Panc1 (cell line): ENCODE results near the gene CRYBG3. TPM values are rescaled to one million over a fixed set of nuclear protein-coding genes. Genes with fewer than 3 reads are reported as not detected.

Experiments used
- ATAC-seq: fragments of 200-7000 bp; cut with Tn5 transposase; 2 replicates; pipeline ENCODE4 v1.9.1; 2020; ENCODE audit warnings: mild to moderate bottlenecking, moderate library complexity
- BruUV-seq: library from RNA; stranded (reverse); fragments of 400-500 nt; replicated peaks from 2 replicates; lab custom pipeline; 2021; lab: Mats Ljungman, UMichigan
- CTCF ChIA-PET: fragments of 300-600 bp; sonication (Branson Sonifier 250); formaldehyde crosslinking; loops from one replicate; lab custom pipeline; 2022; ENCODE audit warnings: antibody characterized with exemption; lab: Charles Lee
- POLR2A ChIA-PET: fragments of 300-600 bp; sonication (Branson Sonifier 250); formaldehyde crosslinking; loops from one replicate; lab custom pipeline; 2022; ENCODE audit warnings: antibody characterized with exemption; lab: Charles Lee
- DNase-seq: peaks from one replicate; pipeline ENCODE4 v3.0.0-alpha.2; 2010; ENCODE audit warnings: low read depth, low spot score
- H3K27ac ChIP-seq: 2 replicates; pipeline ENCODE4 v1.5.1; 2011; ENCODE audit warnings: mild to moderate bottlenecking, low read length, inconsistent platforms
- H3K27me3 ChIP-seq: fragments of 200-500 bp; sonication (Bioruptor generic); 2 replicates; pipeline ENCODE4 v1.6.0; 2014; ENCODE audit warnings: low read length, inconsistent platforms; ENCODE audit not compliant: control insufficient read depth, insufficient read depth
- H3K36me3 ChIP-seq: fragments of 200-500 bp; sonication (Bioruptor generic); 2 replicates; pipeline ENCODE4 v1.5.1; 2014; ENCODE audit warnings: inconsistent platforms, mild to moderate bottlenecking, low read length, moderate library complexity; ENCODE audit not compliant: control insufficient read depth, insufficient read depth
- H3K4me1 ChIP-seq: 2 replicates; pipeline ENCODE4 v1.5.1; 2011; ENCODE audit warnings: inconsistent platforms, mild to moderate bottlenecking, low read length, moderate library complexity; ENCODE audit not compliant: control insufficient read depth, insufficient read depth
- H3K4me3 ChIP-seq, 2 experiments: 2 replicates each; pipeline ENCODE4 v1.5.1; 2011 to 2012; ENCODE audit warnings: low read depth in 2 of 2, low read length in 2 of 2, mild to moderate bottlenecking in 2 of 2, inconsistent platforms in 1 of 2, moderate library complexity in 1 of 2
- H3K9me3 ChIP-seq: fragments of 200-500 bp; sonication (Bioruptor generic); 2 replicates; pipeline ENCODE4 v1.5.1; 2014; ENCODE audit warnings: low read depth, mild to moderate bottlenecking, inconsistent platforms, low read length, moderate library complexity; ENCODE audit not compliant: control insufficient read depth, insufficient read depth
- CTCF ChIP-seq: fragments of 450-650 bp; IDR thresholded peaks from 2 replicates; pipeline ENCODE4 v1.5.1; 2017; ENCODE audit warnings: mild to moderate bottlenecking
- POLR2AphosphoS5 ChIP-seq: IDR thresholded peaks from 2 replicates; pipeline ENCODE4 v1.6.1; 2012; ENCODE audit warnings: mild to moderate bottlenecking, low read depth, low read length, moderate library complexity
- SIN3A ChIP-seq: IDR thresholded peaks from 2 replicates; pipeline ENCODE4 v1.6.1; 2012; ENCODE audit warnings: low read depth, mild to moderate bottlenecking, low read length, moderate library complexity, borderline replicate concordance; ENCODE audit not compliant: insufficient read depth
- TCF7L2 ChIP-seq: IDR thresholded peaks from 2 replicates; pipeline ENCODE4 v1.6.1; 2011; ENCODE audit warnings: mild to moderate bottlenecking, low read depth, low read length, inconsistent platforms
- in situ Hi-C: cut with HindIII; loops from 2 replicates; pipeline ENCODE4 v1.10.0; 2016; ENCODE audit warnings: low sequenced_read_pairs, low pct_unique_long_range_greater_than_20kb
- intact Hi-C: fragments of 100-400 bp; cut with micrococcal nuclease; formaldehyde crosslinking; loops from one replicate; pipeline ENCODE4 v1.10.0; 2022; ENCODE audit not compliant: unreplicated experiment
- total RNA-seq: library from RNA; stranded (reverse); gene quantifications from one replicate; pipeline ENCODE4 v1.2.1, GENCODE V29; 2021; ENCODE audit not compliant: unreplicated experiment
- TF ChIP-seq, protein P1 (sequence below), 2 experiments: IDR thresholded peaks; 2 replicates each; pipeline ENCODE4 v1.6.1; 2011 to 2012; ENCODE audit warnings: low read depth in 2 of 2, control low read depth in 1 of 2, low read length in 1 of 2, mild to moderate bottlenecking in 1 of 2, moderate library complexity in 1 of 2; ENCODE audit not compliant: insufficient read depth in 1 of 2

The CRYBG3 gene
- total RNA-seq, 1 experiment from 2014 or later: 24.6 TPM

GRCh38 chr3:97863031-97863430 lies 41.2 kb downstream of the CRYBG3 start:
- no peak for ATAC-seq
- intact Hi-C loops (no loop called here), in situ Hi-C loops (no loop called here)
- CTCF ChIA-PET: no interaction called here
- no peak overlapping the region for H3K27ac ChIP-seq
- no peaks in the 10 kb centered on the region for H3K4me1 ChIP-seq
- TF ChIP-seq TCF7L2: no peak
- no peak for TF ChIP-seq CTCF
- TF ChIP-seq, protein P1, sequence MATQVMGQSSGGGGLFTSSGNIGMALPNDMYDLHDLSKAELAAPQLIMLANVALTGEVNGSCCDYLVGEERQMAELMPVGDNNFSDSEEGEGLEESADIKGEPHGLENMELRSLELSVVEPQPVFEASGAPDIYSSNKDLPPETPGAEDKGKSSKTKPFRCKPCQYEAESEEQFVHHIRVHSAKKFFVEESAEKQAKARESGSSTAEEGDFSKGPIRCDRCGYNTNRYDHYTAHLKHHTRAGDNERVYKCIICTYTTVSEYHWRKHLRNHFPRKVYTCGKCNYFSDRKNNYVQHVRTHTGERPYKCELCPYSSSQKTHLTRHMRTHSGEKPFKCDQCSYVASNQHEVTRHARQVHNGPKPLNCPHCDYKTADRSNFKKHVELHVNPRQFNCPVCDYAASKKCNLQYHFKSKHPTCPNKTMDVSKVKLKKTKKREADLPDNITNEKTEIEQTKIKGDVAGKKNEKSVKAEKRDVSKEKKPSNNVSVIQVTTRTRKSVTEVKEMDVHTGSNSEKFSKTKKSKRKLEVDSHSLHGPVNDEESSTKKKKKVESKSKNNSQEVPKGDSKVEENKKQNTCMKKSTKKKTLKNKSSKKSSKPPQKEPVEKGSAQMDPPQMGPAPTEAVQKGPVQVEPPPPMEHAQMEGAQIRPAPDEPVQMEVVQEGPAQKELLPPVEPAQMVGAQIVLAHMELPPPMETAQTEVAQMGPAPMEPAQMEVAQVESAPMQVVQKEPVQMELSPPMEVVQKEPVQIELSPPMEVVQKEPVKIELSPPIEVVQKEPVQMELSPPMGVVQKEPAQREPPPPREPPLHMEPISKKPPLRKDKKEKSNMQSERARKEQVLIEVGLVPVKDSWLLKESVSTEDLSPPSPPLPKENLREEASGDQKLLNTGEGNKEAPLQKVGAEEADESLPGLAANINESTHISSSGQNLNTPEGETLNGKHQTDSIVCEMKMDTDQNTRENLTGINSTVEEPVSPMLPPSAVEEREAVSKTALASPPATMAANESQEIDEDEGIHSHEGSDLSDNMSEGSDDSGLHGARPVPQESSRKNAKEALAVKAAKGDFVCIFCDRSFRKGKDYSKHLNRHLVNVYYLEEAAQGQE (IDR thresholded peaks at IDR 0.05; ENCODE audit: insufficient read depth in 1 of 2, low read depth in 2 of 2, low read length in 1 of 2): no peak
- no peak for TF ChIP-seq SIN3A
- no peak for TF ChIP-seq POLR2AphosphoS5
- no peak overlapping the region for H3K4me3 ChIP-seq
- H3K27me3 ChIP-seq: no peaks in the 10 kb centered on the region
- no peak for DNase-seq
- POLR2A ChIA-PET: no interaction called here
- no TSS peak for BruUV-seq
- H3K9me3 ChIP-seq: no peaks in the 10 kb centered on the region
- no peaks in the 10 kb centered on the region for H3K36me3 ChIP-seq

- CTCF ChIA-PET: no interaction called here
- no peak overlapping the region for H3K27ac ChIP-seq
- H3K9me3 ChIP-seq: no peaks in the 10 kb centered on the region
- TF ChIP-seq POLR2AphosphoS5: no peak
- TF ChIP-seq SIN3A: no peak
- TF ChIP-seq CTCF: no peak
- TF ChIP-seq, protein P1 (IDR thresholded peaks at IDR 0.05; ENCODE audit: insufficient read depth in 1 of 2, low read depth in 2 of 2, low read length in 1 of 2): no peak
- BruUV-seq: no TSS peak
- in situ Hi-C loops (no loop called here), intact Hi-C loops (no loop called here)
- ATAC-seq (no peak), DNase-seq (no peak)
- no peak overlapping the region for H3K4me3 ChIP-seq
- no peaks in the 10 kb centered on the region for H3K36me3 ChIP-seq
- H3K4me1 ChIP-seq: no peaks in the 10 kb centered on the region
- POLR2A ChIA-PET: no interaction called here
- no peaks in the 10 kb centered on the region for H3K27me3 ChIP-seq
Observed at GRCh38 chr3:97863775-97864174, 42.0 kb downstream of the CRYBG3 start.
